ENCODE data around the gene ARHGAP35.

GRCh38 chr19:46882034-46882433 lies 21.2 kb downstream of the ARHGAP35 start:
- TF ChIP-seq POLR2A (IDR thresholded peaks at IDR 0.05) (no peak), CTCF (IDR thresholded peaks at IDR 0.05) (no peak)

Data from ovary (tissue), 3 donors.